HepG2 (cell line): ENCODE data around the gene POFUT2. TPM values are rescaled to one million over a fixed set of nuclear protein-coding genes. Genes with fewer than 3 reads are reported as not detected.

Source experiments
- ARNTL ChIP-seq: sonication (generic); formaldehyde crosslinking; IDR thresholded peaks from 2 replicates; pipeline ENCODE4 v1.4.0; 2020; ENCODE audit warnings: mild to moderate bottlenecking, missing genetic modification reagents
- ATRX ChIP-seq: sonication (generic); formaldehyde crosslinking; IDR thresholded peaks from 2 replicates; pipeline ENCODE4 v1.4.0; 2020; ENCODE audit warnings: missing genetic modification reagents, borderline replicate concordance
- CSRNP2 ChIP-seq: sonication (generic); formaldehyde crosslinking; conservative IDR thresholded peaks from 2 replicates; pipeline ENCODE4 v1.8.0; 2022; ENCODE audit warnings: low read depth, missing genetic modification reagents
- EP300 ChIP-seq, 3 experiments: sonication (generic) in 1 of 3; formaldehyde crosslinking in 1 of 3; IDR thresholded peaks; 2 replicates each; pipeline versions ENCODE4 v1.5.1 to v1.6.1; 2011 to 2020; ENCODE audit warnings: low read depth in 2 of 3, low read length in 2 of 3, borderline replicate concordance in 1 of 3, improper control_type of control experiment in 1 of 3, mild to moderate bottlenecking in 1 of 3, missing genetic modification reagents in 1 of 3, moderate library complexity in 1 of 3
- ETV6 ChIP-seq: sonication (generic); formaldehyde crosslinking; conservative IDR thresholded peaks from 2 replicates; pipeline ENCODE4 v1.4.0; 2020; ENCODE audit warnings: missing genetic modification reagents
- GZF1 ChIP-seq: sonication (generic); formaldehyde crosslinking; IDR thresholded peaks from 2 replicates; pipeline ENCODE4 v1.5.1; 2020; ENCODE audit warnings: mild to moderate bottlenecking, missing genetic modification reagents
- HNRNPLL ChIP-seq: fragments of 200-400 bp; formaldehyde crosslinking; IDR thresholded peaks from 2 replicates; pipeline ENCODE4 v1.6.1; 2017; ENCODE audit warnings: mild to moderate bottlenecking, low read depth, low read length; ENCODE audit not compliant: poor library complexity, severe bottlenecking
- HOXA7 ChIP-seq: sonication (generic); formaldehyde crosslinking; IDR thresholded peaks from 2 replicates; pipeline ENCODE4 v1.8.1; 2022; ENCODE audit warnings: mild to moderate bottlenecking, missing genetic modification reagents, moderate library complexity
- KDM5B ChIP-seq: sonication (generic); formaldehyde crosslinking; IDR thresholded peaks from 2 replicates; pipeline ENCODE4 v1.4.0; 2020; ENCODE audit warnings: missing genetic modification reagents, mild to moderate bottlenecking, borderline replicate concordance
- KLF11 ChIP-seq: IDR thresholded peaks from 2 replicates; pipeline ENCODE4 v1.6.1; 2016; ENCODE audit warnings: missing compliant biosample characterization
- LCORL ChIP-seq, 2 experiments: fragments of 450-650 bp in 1 of 2; sonication (generic) in 1 of 2; formaldehyde crosslinking in 1 of 2; IDR thresholded peaks; 2 replicates each; pipeline versions ENCODE4 v1.5.0 to v1.6.1; 2017 to 2020; ENCODE audit warnings: antibody characterized with exemption in 1 of 2, missing genetic modification reagents in 1 of 2
- MBNL3 ChIP-seq: fragments of 250-450 bp; sonication (Bioruptor Pico); conservative IDR thresholded peaks from 2 replicates; pipeline ENCODE4 v1.8.0; 2022; ENCODE audit warnings: mild to moderate bottlenecking, inconsistent platforms
- NFATC3 ChIP-seq: sonication (generic); formaldehyde crosslinking; IDR thresholded peaks from 2 replicates; pipeline ENCODE4 v1.5.1; 2020; ENCODE audit warnings: mild to moderate bottlenecking, missing genetic modification reagents
- NKX3-1 ChIP-seq: sonication (generic); formaldehyde crosslinking; IDR thresholded peaks from 2 replicates; pipeline ENCODE4 v1.5.0; 2020; ENCODE audit warnings: missing genetic modification reagents
- PCBP2 ChIP-seq: fragments of 200-400 bp; formaldehyde crosslinking; optimal IDR thresholded peaks from 2 replicates; pipeline ENCODE3; 2018; ENCODE audit warnings: low read length, low read depth; ENCODE audit not compliant: poor library complexity, severe bottlenecking
- RFX1 ChIP-seq: fragments of 450-650 bp; IDR thresholded peaks from 2 replicates; pipeline ENCODE4 v1.6.1; 2017
- SP140L ChIP-seq: sonication (generic); formaldehyde crosslinking; IDR thresholded peaks from 2 replicates; pipeline ENCODE4 v1.4.0; 2020; ENCODE audit warnings: missing genetic modification reagents, borderline replicate concordance
- ZNF556 ChIP-seq: sonication (generic); formaldehyde crosslinking; IDR thresholded peaks from 2 replicates; pipeline ENCODE4 v1.4.0; 2020; ENCODE audit warnings: mild to moderate bottlenecking, missing genetic modification reagents, borderline replicate concordance
- ZNF782 ChIP-seq: sonication (generic); formaldehyde crosslinking; IDR thresholded peaks from 2 replicates; pipeline ENCODE4 v1.4.0; 2020; ENCODE audit warnings: missing genetic modification reagents, mild to moderate bottlenecking, borderline replicate concordance
- polyA plus RNA-seq, 8 experiments: library from polyadenylated mRNA; depleted of rRNA in 3 of 8; stranded (reverse) in 7 of 8; unstranded in 1 of 8; fragments of >200 nt; fragmentation: Illumina TruSeq in 4 of 8; extraction: Trizol in 4 of 8; gene quantifications; 2 replicates each; pipeline versions ENCODE4 v1.2.1 to v1.2.3, GENCODE V29; 2011 to 2016; ENCODE audit warnings: low read depth in 4 of 8, missing spikeins in 1 of 8, mixed read lengths in 1 of 8; ENCODE audit not compliant: insufficient read depth in 1 of 8
- total RNA-seq, 5 experiments: library from RNA; depleted of rRNA; stranded (reverse); fragments of >200 nt; fragmentation: Illumina TruSeq; extraction: Trizol; gene quantifications; 2 replicates each; pipeline ENCODE4 v1.2.3, GENCODE V29; 2016; ENCODE audit warnings: low read depth in 1 of 5
- TF ChIP-seq, protein P1 (sequence below): sonication (generic); formaldehyde crosslinking; IDR thresholded peaks from 2 replicates; pipeline ENCODE4 v1.5.0; 2020; ENCODE audit warnings: mild to moderate bottlenecking, missing genetic modification reagents
- TF ChIP-seq, protein P2 (sequence below): sonication (generic); formaldehyde crosslinking; IDR thresholded peaks from 2 replicates; pipeline ENCODE4 v1.4.0; 2020; ENCODE audit warnings: missing genetic modification reagents, borderline replicate concordance
- TF ChIP-seq, protein P3 (sequence below): sonication (generic); formaldehyde crosslinking; IDR thresholded peaks from 2 replicates; pipeline ENCODE4 v1.4.0; 2020; ENCODE audit warnings: mild to moderate bottlenecking, missing genetic modification reagents

The POFUT2 gene
- total and polyA plus RNA-seq, 2 of the 13 experiments (the other 11 are each of a cell fraction or from before 2014, with no cell fraction given) = 22.8 to 24.0 TPM

GRCh38 chr21:45318556-45319404, 31.1 kb upstream of the POFUT2 start (continued):
- TF ChIP-seq, protein P1, sequence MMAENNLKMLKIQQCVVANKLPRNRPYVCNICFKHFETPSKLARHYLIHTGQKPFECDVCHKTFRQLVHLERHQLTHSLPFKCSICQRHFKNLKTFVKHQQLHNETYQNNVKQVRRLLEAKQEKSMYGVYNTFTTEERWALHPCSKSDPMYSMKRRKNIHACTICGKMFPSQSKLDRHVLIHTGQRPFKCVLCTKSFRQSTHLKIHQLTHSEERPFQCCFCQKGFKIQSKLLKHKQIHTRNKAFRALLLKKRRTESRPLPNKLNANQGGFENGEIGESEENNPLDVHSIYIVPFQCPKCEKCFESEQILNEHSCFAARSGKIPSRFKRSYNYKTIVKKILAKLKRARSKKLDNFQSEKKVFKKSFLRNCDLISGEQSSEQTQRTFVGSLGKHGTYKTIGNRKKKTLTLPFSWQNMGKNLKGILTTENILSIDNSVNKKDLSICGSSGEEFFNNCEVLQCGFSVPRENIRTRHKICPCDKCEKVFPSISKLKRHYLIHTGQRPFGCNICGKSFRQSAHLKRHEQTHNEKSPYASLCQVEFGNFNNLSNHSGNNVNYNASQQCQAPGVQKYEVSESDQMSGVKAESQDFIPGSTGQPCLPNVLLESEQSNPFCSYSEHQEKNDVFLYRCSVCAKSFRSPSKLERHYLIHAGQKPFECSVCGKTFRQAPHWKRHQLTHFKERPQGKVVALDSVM (CRISPR knock-in tag) = no peak
- TF ChIP-seq RFX1 = no peak
- peak; percentile 14 for TF ChIP-seq HNRNPLL
- no peak; the same call in 1 of the 2 replicates for TF ChIP-seq ARNTL (CRISPR knock-in tag)
- peak; percentile 57; the same call in 1 of the 2 replicates for TF ChIP-seq KDM5B (CRISPR knock-in tag)
- TF ChIP-seq NFATC3 (CRISPR knock-in tag) = no peak
- TF ChIP-seq PCBP2 = no peak
- TF ChIP-seq ATRX (CRISPR knock-in tag) = no peak
- no peak for TF ChIP-seq LCORL (IDR thresholded peaks at IDR 0.05)
- TF ChIP-seq LCORL (CRISPR knock-in tag; IDR thresholded peaks at IDR 0.05) = peak; percentile 96
- TF ChIP-seq ETV6 (CRISPR knock-in tag) = no peak
- TF ChIP-seq NKX3-1 (CRISPR knock-in tag) = no peak
- TF ChIP-seq HOXA7 (CRISPR knock-in tag) = no peak
- TF ChIP-seq EP300 (IDR thresholded peaks at IDR 0.05; ENCODE audit: low read depth in 2 of 2, low read length in 2 of 2) = no peak
- peak; percentile 55; the same call in 1 of the 2 replicates for TF ChIP-seq EP300 (CRISPR knock-in tag; IDR thresholded peaks at IDR 0.05; ENCODE audit: borderline replicate concordance)
- TF ChIP-seq, protein P2, sequence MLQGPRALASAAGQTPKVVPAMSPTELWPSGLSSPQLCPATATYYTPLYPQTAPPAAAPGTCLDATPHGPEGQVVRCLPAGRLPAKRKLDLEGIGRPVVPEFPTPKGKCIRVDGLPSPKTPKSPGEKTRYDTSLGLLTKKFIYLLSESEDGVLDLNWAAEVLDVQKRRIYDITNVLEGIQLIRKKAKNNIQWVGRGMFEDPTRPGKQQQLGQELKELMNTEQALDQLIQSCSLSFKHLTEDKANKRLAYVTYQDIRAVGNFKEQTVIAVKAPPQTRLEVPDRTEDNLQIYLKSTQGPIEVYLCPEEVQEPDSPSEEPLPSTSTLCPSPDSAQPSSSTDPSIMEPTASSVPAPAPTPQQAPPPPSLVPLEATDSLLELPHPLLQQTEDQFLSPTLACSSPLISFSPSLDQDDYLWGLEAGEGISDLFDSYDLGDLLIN (CRISPR knock-in tag) = no peak
- no peak for TF ChIP-seq MBNL3 (CRISPR knock-in tag)
- no peak for TF ChIP-seq ZNF782 (CRISPR knock-in tag)
- TF ChIP-seq KLF11 (CRISPR knock-in tag) = no peak
- TF ChIP-seq ZNF556 = no peak
- TF ChIP-seq, protein P3, sequence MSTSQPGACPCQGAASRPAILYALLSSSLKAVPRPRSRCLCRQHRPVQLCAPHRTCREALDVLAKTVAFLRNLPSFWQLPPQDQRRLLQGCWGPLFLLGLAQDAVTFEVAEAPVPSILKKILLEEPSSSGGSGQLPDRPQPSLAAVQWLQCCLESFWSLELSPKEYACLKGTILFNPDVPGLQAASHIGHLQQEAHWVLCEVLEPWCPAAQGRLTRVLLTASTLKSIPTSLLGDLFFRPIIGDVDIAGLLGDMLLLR (CRISPR knock-in tag) = no peak; the same call in none of the 2 replicates
- no peak for TF ChIP-seq SP140L (CRISPR knock-in tag)
- TF ChIP-seq CSRNP2 (CRISPR knock-in tag) = no peak
- 0 out of 2 replicates have a peak, but pooled peaks have one; percentile 26 for TF ChIP-seq GZF1 (CRISPR knock-in tag)
